Endothelial cell of umbilical vein (primary cell): ENCODE results near the gene LYRM4. TPM values are rescaled to one million over a fixed set of nuclear protein-coding genes. Genes with fewer than 3 reads are reported as not detected.

Experiments
- BruUV-seq: library from RNA; stranded (reverse); fragments of 400-500 nt; replicated peaks from 2 replicates; lab custom pipeline; 2021; lab: Mats Ljungman, UMichigan
- CTCF ChIA-PET: fragments of 300-600, 350-600 bp; sonication (Branson Sonifier 250); formaldehyde crosslinking; loops from one replicate; lab custom pipeline; 2021; ENCODE audit warnings: antibody characterized with exemption, inconsistent platforms; lab: Charles Lee
- POLR2A ChIA-PET: fragments of 300-600, 350-600 bp; sonication (Branson Sonifier 250); formaldehyde crosslinking; loops from one replicate; lab custom pipeline; 2021; ENCODE audit warnings: antibody characterized with exemption, inconsistent platforms; lab: Charles Lee
- DNase-seq: peaks from one replicate; pipeline ENCODE4 v3.0.0-alpha.2; 2011; ENCODE audit warnings: low read depth, low spot score
- FAIRE-seq: peaks from 2 replicates; lab custom pipeline; 2011; peaks lifted over from hg19 to GRCh38; lab: Jason Lieb, UNC
- H2AFZ ChIP-seq: 2 replicates; pipeline ENCODE4 v1.6.0; 2012; ENCODE audit warnings: low read depth, low read length, control low read depth, inconsistent platforms
- H3K27ac ChIP-seq: 2 replicates; pipeline ENCODE4 v1.5.1; 2011; ENCODE audit warnings: low read depth, mild to moderate bottlenecking, control low read depth, low read length, moderate library complexity; ENCODE audit not compliant: insufficient read depth
- H3K27me3 ChIP-seq, 2 experiments: 2 replicates each; pipeline versions ENCODE4 v1.6.0 to v1.6.1; 2011; ENCODE audit warnings: low read length in 2 of 2, mixed read lengths in 1 of 2; ENCODE audit not compliant: control insufficient read depth in 2 of 2, insufficient read depth in 2 of 2
- H3K36me3 ChIP-seq, 2 experiments: 2 replicates in 1 of 2; 3 replicates in 1 of 2; pipeline ENCODE4 v1.5.1; 2011; ENCODE audit warnings: low read length in 2 of 2, mild to moderate bottlenecking in 1 of 2, moderate library complexity in 1 of 2; ENCODE audit not compliant: control insufficient read depth in 2 of 2, insufficient read depth in 2 of 2; ENCODE audit errors: extremely low read depth in 1 of 2
- H3K4me1 ChIP-seq: 3 replicates; pipeline ENCODE4 v1.5.1; 2011; ENCODE audit warnings: mild to moderate bottlenecking, low read length; ENCODE audit not compliant: control insufficient read depth, insufficient read depth; ENCODE audit errors: extremely low read depth
- H3K4me2 ChIP-seq: 2 replicates; pipeline ENCODE4 v1.6.1; 2011; ENCODE audit warnings: low read length, control low read depth, mixed read lengths; ENCODE audit not compliant: insufficient read depth
- H3K4me3 ChIP-seq, 3 experiments: fragments of 200-600 bp in 1 of 3; sonication (generic), shearing (Covaris generic) in 1 of 3; replicated peaks in 1 of 3; 2 replicates each; pipeline ENCODE4 v1.5.1; 2011 to 2016; ENCODE audit warnings: control low read depth in 3 of 3, low read length in 3 of 3, mild to moderate bottlenecking in 2 of 3, inconsistent platforms in 1 of 3, low read depth in 1 of 3, moderate library complexity in 1 of 3; ENCODE audit not compliant: insufficient read depth in 1 of 3
- H3K79me2 ChIP-seq: 2 replicates; pipeline ENCODE4 v1.6.0; 2012; ENCODE audit warnings: low read length, inconsistent platforms; ENCODE audit not compliant: control insufficient read depth, insufficient read depth
- H3K9ac ChIP-seq: replicated peaks from 2 replicates; pipeline ENCODE3; 2011; ENCODE audit warnings: low read length, control low read depth; ENCODE audit not compliant: insufficient read depth; ENCODE audit errors: extremely low read depth
- H3K9me1 ChIP-seq: replicated peaks from 3 replicates; pipeline ENCODE4 v1.6.0; 2011; ENCODE audit warnings: mild to moderate bottlenecking, low read length; ENCODE audit not compliant: control insufficient read depth, insufficient read depth; ENCODE audit errors: extremely low read depth
- H3K9me3 ChIP-seq: replicated peaks from 2 replicates; pipeline ENCODE4 v1.5.1; 2012; ENCODE audit warnings: low read length, inconsistent platforms; ENCODE audit not compliant: control insufficient read depth, insufficient read depth
- H4K20me1 ChIP-seq: replicated peaks from 2 replicates; pipeline ENCODE3; 2011; ENCODE audit warnings: mild to moderate bottlenecking, low read length; ENCODE audit not compliant: control insufficient read depth, insufficient read depth; ENCODE audit errors: extremely low read depth
- EZH2 ChIP-seq: IDR thresholded peaks from 2 replicates; pipeline ENCODE4 v1.6.1; 2012; ENCODE audit warnings: borderline replicate concordance, low read depth, mild to moderate bottlenecking, moderate library complexity, low read length, inconsistent platforms; ENCODE audit not compliant: severe bottlenecking
- FOS ChIP-seq: IDR thresholded peaks from 2 replicates; pipeline ENCODE4 v1.6.1; 2011; ENCODE audit warnings: mild to moderate bottlenecking, low read length, moderate library complexity, borderline replicate concordance; ENCODE audit not compliant: insufficient read depth
- GATA2 ChIP-seq: IDR thresholded peaks from 2 replicates; pipeline ENCODE4 v1.7.0; 2011; ENCODE audit warnings: low read depth, mild to moderate bottlenecking, moderate library complexity, mixed read lengths, low read length; ENCODE audit not compliant: insufficient read length, insufficient read depth
- JUN ChIP-seq: IDR thresholded peaks from 2 replicates; pipeline ENCODE4 v1.6.1; 2011; ENCODE audit warnings: borderline replicate concordance, low read depth; ENCODE audit not compliant: insufficient read length, insufficient read depth
- MYC ChIP-seq: IDR thresholded peaks from one replicate; pipeline ENCODE4 v1.6.1; 2011; ENCODE audit warnings: mild to moderate bottlenecking, low read depth, low read length
- POLR2A ChIP-seq: IDR thresholded peaks from 2 replicates; pipeline ENCODE4 v1.6.1; 2012; ENCODE audit warnings: low read depth, mild to moderate bottlenecking, control low read depth, low read length
- POLR2AphosphoS5 ChIP-seq: IDR thresholded peaks from 2 replicates; pipeline ENCODE4 v1.6.1; 2012; ENCODE audit warnings: low read depth, mild to moderate bottlenecking, control low read depth, low read length, moderate library complexity; ENCODE audit not compliant: insufficient read depth
- dilution Hi-C: fragments of 300-500 bp; cut with MboI; formaldehyde crosslinking; loops from one replicate; pipeline ENCODE4 v1.15.0; 2019; ENCODE audit warnings: low sequenced_read_pairs; ENCODE audit not compliant: extremely low pct_ligation_motif_present
- intact Hi-C: fragments of 100-400 bp; cut with micrococcal nuclease; formaldehyde crosslinking; loops from one replicate; pipeline ENCODE4 v1.10.0; 2022
- polyA plus RNA-seq, 4 experiments: library from polyadenylated mRNA; depleted of rRNA in 3 of 4; stranded (reverse) in 3 of 4; unstranded in 1 of 4; fragments of >200 nt; gene quantifications; 2 replicates each; pipeline versions ENCODE4 v1.2.1 to v1.2.3, GENCODE V29; 2011 to 2012; ENCODE audit warnings: missing spikeins in 1 of 4
- total RNA-seq: library from RNA; stranded (reverse); gene quantifications from 2 replicates; pipeline ENCODE4 v1.2.3, GENCODE V29; 2021
- TF ChIP-seq, protein P1 (sequence below), 2 donors: IDR thresholded peaks; 1 replicate in 1 of 2; 2 replicates in 1 of 2; pipeline ENCODE4 v1.5.1; 2011; ENCODE audit warnings: low read length in 2 of 2, mild to moderate bottlenecking in 2 of 2, moderate library complexity in 2 of 2, control low read depth in 1 of 2, inconsistent platforms in 1 of 2, low read depth in 1 of 2; ENCODE audit not compliant: insufficient read depth in 1 of 2; ENCODE audit errors: extremely low read depth in 1 of 2
- TF ChIP-seq, protein P2 (sequence below): IDR thresholded peaks from 2 replicates; pipeline ENCODE4 v1.6.1; 2011; ENCODE audit not compliant: insufficient read depth, insufficient read length

LYRM4 gene
- total and polyA plus RNA-seq, 2 donors (not counting 3 experiments of a cell fraction or from before 2014, with no cell fraction given): 39.5 to 44.0 TPM

GRCh38 chr6:5208057-5208456, 52.7 kb downstream of the LYRM4 start:
- no TSS peak for BruUV-seq
- DNase-seq: no peak
- Histone ChIP-seq H3K4me2 (no peak overlapping the region), H4K20me1 (no peaks in the 10 kb centered on the region), H2AFZ (no peak overlapping the region), H3K9me3 (no peaks in the 10 kb centered on the region), H3K27ac (no peak overlapping the region), H3K79me2 (no peaks in the 10 kb centered on the region), H3K9me1 (no peaks in the 10 kb centered on the region), H3K27me3 (no peaks in the 10 kb centered on the region), H3K9ac (no peak overlapping the region), H3K36me3 (no peaks in the 10 kb centered on the region), H3K4me3 (no peak overlapping the region), H3K4me1 (peaks cover 27% of the 10 kb centered on the region)
- CTCF ChIA-PET: interaction anchor here (0.9 to 1.7 kb wide), 5 partner anchors 11 to 172 kb away, joined by 3 to 4 read pairs (median 3); no protein-coding TSS in a partner anchor
- TF ChIP-seq JUN: no peak
- TF ChIP-seq POLR2A: no peak
- TF ChIP-seq GATA2: no peak
- TF ChIP-seq, protein P1, sequence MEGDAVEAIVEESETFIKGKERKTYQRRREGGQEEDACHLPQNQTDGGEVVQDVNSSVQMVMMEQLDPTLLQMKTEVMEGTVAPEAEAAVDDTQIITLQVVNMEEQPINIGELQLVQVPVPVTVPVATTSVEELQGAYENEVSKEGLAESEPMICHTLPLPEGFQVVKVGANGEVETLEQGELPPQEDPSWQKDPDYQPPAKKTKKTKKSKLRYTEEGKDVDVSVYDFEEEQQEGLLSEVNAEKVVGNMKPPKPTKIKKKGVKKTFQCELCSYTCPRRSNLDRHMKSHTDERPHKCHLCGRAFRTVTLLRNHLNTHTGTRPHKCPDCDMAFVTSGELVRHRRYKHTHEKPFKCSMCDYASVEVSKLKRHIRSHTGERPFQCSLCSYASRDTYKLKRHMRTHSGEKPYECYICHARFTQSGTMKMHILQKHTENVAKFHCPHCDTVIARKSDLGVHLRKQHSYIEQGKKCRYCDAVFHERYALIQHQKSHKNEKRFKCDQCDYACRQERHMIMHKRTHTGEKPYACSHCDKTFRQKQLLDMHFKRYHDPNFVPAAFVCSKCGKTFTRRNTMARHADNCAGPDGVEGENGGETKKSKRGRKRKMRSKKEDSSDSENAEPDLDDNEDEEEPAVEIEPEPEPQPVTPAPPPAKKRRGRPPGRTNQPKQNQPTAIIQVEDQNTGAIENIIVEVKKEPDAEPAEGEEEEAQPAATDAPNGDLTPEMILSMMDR (IDR thresholded peaks at IDR 0.05; ENCODE audit: extremely low read depth in 1 of 2, insufficient read depth in 1 of 2, low read depth in 1 of 2, low read length in 2 of 2): no peak
- TF ChIP-seq POLR2AphosphoS5: no peak
- no peak for TF ChIP-seq FOS
- TF ChIP-seq, protein P2, sequence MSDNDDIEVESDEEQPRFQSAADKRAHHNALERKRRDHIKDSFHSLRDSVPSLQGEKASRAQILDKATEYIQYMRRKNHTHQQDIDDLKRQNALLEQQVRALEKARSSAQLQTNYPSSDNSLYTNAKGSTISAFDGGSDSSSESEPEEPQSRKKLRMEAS: no peak
- TF ChIP-seq EZH2: no peak
- TF ChIP-seq MYC: no peak
- dilution Hi-C loops: no loop called here
- no peak for FAIRE-seq
- POLR2A ChIA-PET: no interaction called here
- intact Hi-C loops: no loop called here
